H1 (cell line): ENCODE results near the gene UTP3. TPM values are rescaled to one million over a fixed set of nuclear protein-coding genes. Genes with fewer than 3 reads are reported as not detected.

Experiments
- CTCF ChIA-PET: fragments of 300-600 bp; sonication (Branson Sonifier 250); formaldehyde crosslinking; loops from one replicate; lab custom pipeline; 2021; ENCODE audit not compliant: partially characterized antibody; lab: Charles Lee
- POLR2A ChIA-PET: fragments of 300-600 bp; sonication (Branson Sonifier 250); formaldehyde crosslinking; loops from one replicate; lab custom pipeline; 2021; ENCODE audit warnings: inconsistent platforms; ENCODE audit not compliant: partially characterized antibody; lab: Charles Lee
- DNase-seq, 2 experiments: peaks; one replicate each; pipeline versions ENCODE4 v3.0.0 to v3.0.0-alpha.2; 2010 to 2022; ENCODE audit warnings: low spot score in 2 of 2, low read depth in 1 of 2, mixed read lengths in 1 of 2
- FAIRE-seq: peaks from 2 replicates; lab custom pipeline; 2011; peaks lifted over from hg19 to GRCh38; lab: Jason Lieb, UNC
- H2AFZ ChIP-seq: 2 replicates; pipeline ENCODE4 v1.8.1; 2012; ENCODE audit warnings: low read length, inconsistent platforms
- H2AK5ac ChIP-seq: 2 replicates; pipeline ENCODE4 v1.6.1; 2013; ENCODE audit warnings: low read depth, low read length
- H2BK120ac ChIP-seq: replicated peaks from 2 replicates; pipeline ENCODE3; 2013; ENCODE audit warnings: low read depth, low read length, inconsistent platforms
- H2BK12ac ChIP-seq: 2 replicates; pipeline ENCODE4 v1.6.1; 2013; ENCODE audit warnings: low read depth, low read length
- H2BK15ac ChIP-seq: 2 replicates; pipeline ENCODE4 v1.6.1; 2013; ENCODE audit warnings: low read length
- H2BK20ac ChIP-seq: 2 replicates; pipeline ENCODE4 v1.6.1; 2013; ENCODE audit warnings: low read length
- H2BK5ac ChIP-seq: 2 replicates; pipeline ENCODE4 v1.6.1; 2013; ENCODE audit warnings: low read depth, low read length
- H3K14ac ChIP-seq: 2 replicates; pipeline ENCODE4 v1.6.1; 2013; ENCODE audit warnings: inconsistent platforms; ENCODE audit not compliant: insufficient read length
- H3K18ac ChIP-seq: 2 replicates; pipeline ENCODE4 v1.6.1; 2013; ENCODE audit warnings: low read length; ENCODE audit errors: extremely low read depth
- H3K23ac ChIP-seq: 2 replicates; pipeline ENCODE4 v1.6.1; 2013; ENCODE audit warnings: inconsistent platforms; ENCODE audit not compliant: insufficient read length
- H3K23me2 ChIP-seq: 2 replicates; pipeline ENCODE4 v1.6.1; 2013; ENCODE audit warnings: low read depth, low read length
- H3K27ac ChIP-seq: 2 replicates; pipeline ENCODE4 v1.6.1; 2011; ENCODE audit warnings: low read depth, low read length, inconsistent platforms
- H3K27me3 ChIP-seq, 4 experiments: replicated peaks in 1 of 4; 1 replicate in 1 of 4; 2 replicates in 3 of 4; pipeline versions ENCODE4 v1.6.1 to v1.8.1; 2011 to 2013; ENCODE audit warnings: low read length in 3 of 4, mild to moderate bottlenecking in 3 of 4, inconsistent platforms in 2 of 4, mixed read lengths in 2 of 4, moderate library complexity in 1 of 4; ENCODE audit not compliant: control insufficient read depth in 3 of 4, insufficient read depth in 3 of 4; ENCODE audit errors: extremely low read depth in 1 of 4
- H3K36me3 ChIP-seq, 4 experiments: 2 replicates each; pipeline versions ENCODE4 v1.6.1 to v1.8.1; 2011 to 2013; ENCODE audit warnings: mild to moderate bottlenecking in 4 of 4, low read length in 3 of 4, moderate library complexity in 2 of 4, control low read depth in 1 of 4, inconsistent platforms in 1 of 4; ENCODE audit not compliant: insufficient read depth in 4 of 4, control insufficient read depth in 2 of 4
- H3K4ac ChIP-seq: replicated peaks from 2 replicates; pipeline ENCODE3; 2013; ENCODE audit warnings: low read length, low read depth, mixed read lengths, inconsistent platforms; ENCODE audit not compliant: insufficient read length
- H3K4me1 ChIP-seq, 4 experiments: replicated peaks in 1 of 4; 1 replicate in 1 of 4; 2 replicates in 3 of 4; pipeline versions ENCODE4 v1.6.1 to v1.8.1; 2011 to 2013; ENCODE audit warnings: low read length in 3 of 4, inconsistent platforms in 2 of 4, mixed read lengths in 1 of 4; ENCODE audit not compliant: insufficient read depth in 4 of 4, control insufficient read depth in 3 of 4
- H3K4me2 ChIP-seq, 2 experiments: 2 replicates each; pipeline versions ENCODE4 v1.6.1 to v1.8.1; 2011 to 2013; ENCODE audit warnings: low read depth in 2 of 2, low read length in 2 of 2, control low read depth in 1 of 2, inconsistent platforms in 1 of 2, mild to moderate bottlenecking in 1 of 2; ENCODE audit not compliant: insufficient read depth in 1 of 2
- H3K4me3 ChIP-seq, 4 experiments: fragments of 200-600, 300-600 bp in 1 of 4; sonication (generic), shearing (Covaris generic), sonication (Bioruptor Twin) in 1 of 4; 2 replicates each; pipeline versions ENCODE4 v1.5.1 to v1.8.1; 2011 to 2016; ENCODE audit warnings: low read length in 4 of 4, low read depth in 3 of 4, control low read depth in 2 of 4, inconsistent platforms in 2 of 4, mild to moderate bottlenecking in 2 of 4, mixed read lengths in 1 of 4, moderate library complexity in 1 of 4; ENCODE audit not compliant: insufficient read depth in 2 of 4; ENCODE audit errors: extremely low read depth in 1 of 4
- H3K56ac ChIP-seq: replicated peaks from 2 replicates; pipeline ENCODE3; 2013; ENCODE audit warnings: low read depth, mild to moderate bottlenecking, mixed read lengths, low read length, inconsistent platforms; ENCODE audit not compliant: insufficient read length
- H3K79me1 ChIP-seq: 2 replicates; pipeline ENCODE4 v1.6.1; 2013; ENCODE audit warnings: low read depth, low read length, control low read depth
- H3K79me2 ChIP-seq, 2 experiments: 2 replicates each; pipeline versions ENCODE4 v1.6.1 to v1.8.1; 2012 to 2013; ENCODE audit warnings: low read length in 2 of 2, mild to moderate bottlenecking in 2 of 2, inconsistent platforms in 1 of 2; ENCODE audit not compliant: insufficient read depth in 2 of 2, control insufficient read depth in 1 of 2
- H3K9ac ChIP-seq, 4 experiments: replicated peaks in 1 of 4; 1 replicate in 1 of 4; 2 replicates in 3 of 4; pipeline versions ENCODE4 v1.6.1 to v1.8.1; 2011 to 2013; ENCODE audit warnings: low read depth in 3 of 4, low read length in 3 of 4, control low read depth in 2 of 4, mild to moderate bottlenecking in 2 of 4, moderate library complexity in 2 of 4, inconsistent platforms in 1 of 4; ENCODE audit errors: extremely low read depth in 1 of 4
- H3K9me3 ChIP-seq, 2 experiments: 2 replicates each; pipeline versions ENCODE4 v1.6.1 to v1.8.1; 2012 to 2013; ENCODE audit warnings: mild to moderate bottlenecking in 2 of 2, moderate library complexity in 2 of 2, control low read depth in 1 of 2, inconsistent platforms in 1 of 2, low read depth in 1 of 2, low read length in 1 of 2, mixed read lengths in 1 of 2; ENCODE audit not compliant: insufficient read depth in 2 of 2
- H4K20me1 ChIP-seq, 2 experiments: replicated peaks in 1 of 2; 2 replicates each; pipeline versions ENCODE3 to v1.8.1; 2011 to 2013; ENCODE audit warnings: inconsistent platforms in 2 of 2, low read length in 2 of 2, mild to moderate bottlenecking in 1 of 2; ENCODE audit not compliant: insufficient read depth in 2 of 2, control insufficient read depth in 1 of 2
- H4K5ac ChIP-seq: 2 replicates; pipeline ENCODE4 v1.6.1; 2013; ENCODE audit warnings: low read length, low read depth, mixed read lengths, inconsistent platforms; ENCODE audit not compliant: insufficient read length
- H4K8ac ChIP-seq: 2 replicates; pipeline ENCODE4 v1.8.0; 2013; ENCODE audit warnings: mild to moderate bottlenecking, moderate library complexity, low read length, inconsistent platforms; ENCODE audit not compliant: insufficient read depth; ENCODE audit errors: extremely low read depth
- H4K91ac ChIP-seq: replicated peaks from 2 replicates; pipeline ENCODE3; 2013; ENCODE audit warnings: low read length, mixed read lengths, inconsistent platforms; ENCODE audit not compliant: insufficient read length
- GABPA ChIP-seq: IDR thresholded peaks from 2 replicates; pipeline ENCODE4 v1.6.1; 2011; ENCODE audit warnings: mild to moderate bottlenecking, low read length, moderate library complexity, borderline replicate concordance; ENCODE audit not compliant: insufficient read depth
- RBBP5 ChIP-seq: IDR thresholded peaks from 2 replicates; pipeline ENCODE4 v1.7.1; 2012; ENCODE audit warnings: low read depth, mild to moderate bottlenecking, inconsistent platforms, low read length, moderate library complexity, borderline replicate concordance
- WGBS, 2 experiments: shearing (Covaris generic) in 1 of 2; methylation state at CpG; one replicate each; pipeline versions ENCODE4 v1.1.6 to v1.1.7; 2013 to 2015; ENCODE audit warnings: low lambda C conversion rate in 2 of 2, mixed read lengths in 2 of 2, inconsistent platforms in 1 of 2, low coverage in 1 of 2, missing lambda C conversion rate in 1 of 2; ENCODE audit not compliant: insufficient replicate concordance in 2 of 2, insufficient coverage in 1 of 2, insufficient read length in 1 of 2; ENCODE audit errors: extremely low coverage in 1 of 2, missing lambda C conversion rate in 1 of 2; 5-methylcytosine and 5-hydroxymethylcytosine counted together
- polyA plus RNA-seq, 7 experiments: library from polyadenylated mRNA; depleted of rRNA in 3 of 7; stranded (reverse) in 5 of 7; unstranded in 2 of 7; fragments of >200 nt in 5 of 7; fragments of 200-250 nt in 2 of 7; gene quantifications; 1 replicate in 5 of 7; 2 replicates in 1 of 7; 4 replicates in 1 of 7; pipeline versions ENCODE4 v1.2.1 to v1.2.3, GENCODE V29; 2011 to 2013; ENCODE audit warnings: missing spikeins in 2 of 7, mixed read lengths in 2 of 7
- total RNA-seq: library from RNA; stranded (reverse); fragmentation: NEBNext Ultra II Directional; extraction: Animal tissue kit (Norgen Biotek cat#: 25700); gene quantifications from 2 replicates; pipeline ENCODE4 v1.2.1, GENCODE V29; 2021

UTP3 gene
- total and polyA plus RNA-seq, 2 of the 8 experiments (the other 6 are each of a cell fraction or from before 2014, with no cell fraction given) = 11.2 to 51.3 TPM

DNA sequence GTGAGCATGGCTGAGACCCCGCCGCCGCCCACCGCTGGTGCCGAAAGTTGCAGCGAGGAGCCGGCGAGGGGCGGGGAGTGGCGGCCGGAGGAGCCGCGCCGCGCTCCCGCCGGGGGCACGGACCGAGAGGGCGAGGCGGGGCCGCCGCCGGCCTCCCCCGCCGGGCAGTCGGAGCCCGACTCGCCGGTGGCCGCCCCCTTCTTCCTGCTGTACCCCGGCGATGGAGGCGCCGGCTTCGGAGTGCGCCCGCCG, 16.5 kb downstream of the UTP3 start:
- Histone ChIP-seq H3K14ac (no peak overlapping the region), H2BK12ac (no peak overlapping the region), H2BK15ac (no peak overlapping the region), H3K27ac (no peak overlapping the region; the same call in 1 of the 2 replicates), H3K4me2 (peak overlapping the region; percentile 81 to 90), H3K23ac (no peak overlapping the region), H3K56ac (no peak overlapping the region), H3K23me2 (peaks cover 3% of the 10 kb centered on the region; the same call in 1 of the 2 replicates), H3K18ac (no peak overlapping the region), H2BK120ac (no peak overlapping the region), H4K5ac (peak overlapping the region; percentile 56), H4K91ac (no peak overlapping the region), H2AFZ (no peak overlapping the region), H3K9me3 (no peaks in the 10 kb centered on the region), H2BK5ac (no peak overlapping the region), H3K79me2 (peaks cover 0 to 31% of the 10 kb centered on the region in 2 experiments; a peak in 2 of 4 replicates), H3K79me1 (no peaks in the 10 kb centered on the region), H3K4me1 (peaks cover 0 to 11% (median 6%) of the 10 kb centered on the region in 4 experiments; a peak in 5 of 7 replicates), H2AK5ac (no peak overlapping the region), H2BK20ac (no peak overlapping the region), H3K9ac (peak overlapping the region; percentile 42 to 70 (median 56); a peak in 6 of 7 replicates), H3K27me3 (no peaks in the 10 kb centered on the region; a peak in 1 of 7 replicates), H3K4ac (no peak overlapping the region), H4K8ac (peak overlapping the region; percentile 84), H3K4me3 (peak overlapping the region; percentile 51 to 71 (median 68)), H4K20me1 (no peaks in the 10 kb centered on the region), H3K36me3 (no peaks in the 10 kb centered on the region)
- TF ChIP-seq RBBP5 (0 out of 2 replicates have a peak, but pooled peaks have one; percentile 11), GABPA (no peak)
- no peak for FAIRE-seq
- ChIA-PET CTCF (interaction anchor here (0.9 to 5.7 kb wide), 3 partner anchors 12 to 31 kb away, joined by 3 to 36 read pairs (median 29); partner anchors contain the start of gene UTP3), POLR2A (interaction anchor here (1.2 to 5.2 kb wide), 9 partner anchors 8 to 135 kb away, joined by 3 to 86 read pairs (median 4); partner anchors contain the start of genes GRSF1, RUFY3 and UTP3)
- WGBS, 2 experiments = 0% methylated on average over 5 of the region's 39 CpGs; no CpG with 5 or more reads in 1 of the 2 experiments
- DNase-seq = peak in 1 of 2 experiments; percentile 84
